CD4-positive, alpha-beta T cell treated with Interleukin-21 for 1 hour (primary cell): Measurements from ENCODE around the gene FXYD6.

Experiments used
- DNase-seq: peaks from one replicate; pipeline ENCODE4 v3.0.0-alpha.2; 2020

Gene FXYD6

DNA sequence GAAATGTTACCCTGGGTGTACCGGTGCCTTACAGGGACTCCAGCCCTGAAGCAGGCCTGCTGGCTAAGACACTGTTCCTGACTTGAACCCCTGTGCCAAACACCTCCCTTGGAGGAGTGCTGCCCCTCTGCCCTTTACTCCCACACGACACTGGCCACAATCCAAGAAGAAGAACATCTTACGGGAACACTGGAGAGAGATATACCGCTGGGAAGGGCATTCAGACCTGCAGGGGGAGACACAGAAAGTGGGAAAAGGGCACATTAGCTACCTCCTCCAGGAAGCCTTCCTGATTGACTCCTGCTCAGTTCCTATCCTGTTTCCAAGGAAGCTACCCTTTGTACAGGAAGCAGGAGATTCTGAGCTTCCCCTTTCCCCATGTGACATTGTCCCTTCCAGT, 34.1 kb upstream of the FXYD6 start:
- DNase-seq: no peak

DNA sequence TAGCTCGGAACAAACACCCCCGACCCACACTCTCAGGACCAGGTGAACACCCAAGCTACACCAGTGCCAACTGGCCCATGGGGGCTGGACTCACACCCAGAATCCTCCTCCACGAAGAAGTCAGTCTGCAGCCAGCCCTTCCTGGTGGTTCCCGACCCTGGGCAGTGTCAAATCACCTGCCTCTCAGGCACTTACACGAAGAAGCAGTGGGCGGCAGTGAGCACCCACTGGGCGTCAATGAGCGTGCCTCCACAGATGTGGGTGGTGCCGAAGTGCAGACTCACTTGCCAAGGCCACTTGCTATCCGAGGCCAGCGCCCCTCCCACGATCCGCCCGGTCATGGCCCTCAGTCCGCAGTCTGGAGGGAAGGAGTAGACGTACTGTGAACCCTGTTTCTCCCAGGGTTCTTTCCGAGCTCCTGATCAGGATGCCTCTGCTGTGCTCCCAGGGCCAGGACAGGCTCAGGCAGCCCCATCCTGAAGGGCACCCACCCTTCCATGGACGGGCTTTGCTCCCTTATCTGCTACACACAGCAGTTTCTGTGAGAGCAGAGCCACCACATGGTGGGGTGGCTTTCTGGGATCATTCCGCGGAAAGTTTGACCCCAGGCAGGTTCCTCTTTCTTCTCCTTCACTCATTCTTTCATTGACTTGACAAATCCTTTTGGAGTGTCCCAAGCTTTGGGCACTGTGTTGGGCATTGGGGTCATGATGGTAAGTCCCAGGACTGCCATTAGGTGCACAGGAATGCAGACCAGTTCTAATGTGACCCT, 33.3 kb upstream of the FXYD6 start:
- DNase-seq: no peak

- no peak for DNase-seq
These were observed 32.6 kb upstream of the FXYD6 start for GRCh38 chr11:117908959-117909610.

GRCh38 chr11:117908109-117908895, 31.8 kb upstream of the FXYD6 start:
- DNase-seq: no peak

DNA sequence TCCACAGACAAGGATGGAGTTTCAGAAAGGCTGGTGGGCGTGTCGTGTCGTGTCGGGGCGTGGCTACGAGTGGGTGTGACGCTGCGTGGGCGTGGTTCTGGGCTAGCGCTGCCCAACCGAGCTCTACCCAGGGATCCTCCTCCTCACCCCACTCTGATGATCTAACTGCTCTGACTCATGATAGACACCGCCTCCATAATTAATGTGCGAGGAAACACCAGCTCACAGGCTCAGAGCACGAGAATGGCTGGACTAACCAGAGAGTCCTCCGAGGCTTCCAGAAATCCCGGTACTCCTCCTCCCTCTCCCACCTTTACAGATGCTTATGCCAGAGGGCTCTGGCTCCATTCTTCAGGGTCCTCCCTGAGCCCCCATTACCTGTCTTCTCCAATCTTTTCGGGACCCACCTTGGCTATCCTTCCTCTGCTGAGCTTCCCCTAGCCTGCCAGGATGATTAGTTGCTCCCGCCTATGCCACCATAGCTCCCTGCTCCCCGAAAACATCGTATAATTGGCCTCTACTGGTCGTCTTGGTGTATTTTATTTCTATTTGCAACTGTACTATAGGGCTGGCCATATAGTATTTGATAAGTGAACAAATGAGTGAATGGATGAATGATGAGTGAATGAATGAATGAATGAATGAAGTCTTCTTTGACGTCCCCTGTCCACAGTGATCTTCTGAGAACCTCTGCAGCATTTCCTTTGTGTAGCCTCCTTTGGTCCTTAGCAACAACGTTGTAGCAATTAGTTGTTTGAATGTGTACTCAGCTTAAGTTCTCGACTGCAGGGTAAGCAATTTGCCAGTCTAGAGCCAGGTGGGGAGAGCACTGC, 31.0 kb upstream of the FXYD6 start:
- DNase-seq: peak; percentile 71

DNA sequence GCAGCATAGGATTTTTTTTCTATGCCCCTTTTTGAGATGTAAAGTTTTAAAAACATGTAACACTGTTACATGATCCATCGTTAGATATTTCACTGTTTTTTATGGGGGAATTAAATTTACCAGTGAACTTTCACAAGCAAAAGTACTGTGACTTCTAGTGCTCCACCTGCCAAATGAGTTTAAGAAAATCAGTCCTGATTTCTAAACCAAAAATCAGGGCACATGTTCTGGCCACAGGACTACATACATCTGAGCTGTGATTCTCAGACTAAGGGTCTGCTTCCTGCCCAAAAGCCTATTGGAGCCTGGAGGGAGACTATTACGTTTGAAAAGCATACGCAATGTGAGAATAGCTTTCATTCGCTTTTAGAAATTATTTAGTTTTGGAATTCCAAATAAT, 30.3 kb upstream of the FXYD6 start:
- no peak for DNase-seq

GRCh38 chr11:117906126-117906525, 29.7 kb upstream of the FXYD6 start:
- no peak for DNase-seq

- DNase-seq: no peak
These were observed 29.1 kb upstream of the FXYD6 start for GRCh38 chr11:117905524-117905923.

- DNase-seq: no peak
These were observed 27.3 kb upstream of the FXYD6 start for GRCh38 chr11:117903505-117904382.

DNA sequence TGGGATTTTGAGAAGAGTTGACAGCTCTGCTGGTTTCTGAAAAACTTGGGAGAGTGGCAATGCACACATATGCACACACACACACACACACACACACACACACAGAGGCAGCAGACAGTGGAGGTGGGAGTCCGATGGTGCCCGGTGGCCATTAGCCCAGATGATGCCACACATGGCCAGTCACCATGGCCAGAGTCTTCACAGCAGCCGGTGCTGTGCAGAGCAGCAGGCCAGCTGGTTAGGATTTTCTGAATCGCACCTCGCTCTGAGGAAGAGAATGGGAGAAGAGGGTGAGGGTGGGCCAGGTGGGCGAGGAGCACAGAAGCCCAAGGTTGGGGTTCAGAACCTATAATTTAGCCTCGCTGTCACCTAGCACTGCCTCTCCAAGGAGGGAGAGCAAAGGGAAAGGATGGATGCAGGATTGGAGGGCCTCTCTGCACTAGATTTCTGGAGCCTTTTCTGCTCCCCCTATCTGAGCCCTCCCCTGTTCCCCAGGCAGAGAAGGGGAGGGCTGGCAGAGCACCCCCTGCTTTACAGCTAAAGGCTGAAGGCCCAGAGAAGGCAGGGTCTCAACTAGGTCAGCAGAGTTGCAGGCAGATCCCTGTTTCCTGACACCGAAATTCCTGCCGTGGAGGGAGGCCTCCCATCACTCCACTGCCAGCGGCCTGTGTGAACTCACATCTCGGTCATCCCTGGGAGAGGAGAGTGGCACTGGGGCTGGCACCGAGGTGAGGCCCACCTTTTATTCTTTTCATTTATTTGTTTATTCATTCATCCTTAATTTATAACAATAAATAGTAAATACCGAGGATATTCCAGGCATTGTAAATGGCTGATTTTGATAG, 25.8 kb upstream of the FXYD6 start:
- DNase-seq: no peak

GRCh38 chr11:117901601-117902000, 25.1 kb upstream of the FXYD6 start:
- no peak for DNase-seq

GRCh38 chr11:117900720-117901440, 24.4 kb upstream of the FXYD6 start:
- DNase-seq: no peak

DNA sequence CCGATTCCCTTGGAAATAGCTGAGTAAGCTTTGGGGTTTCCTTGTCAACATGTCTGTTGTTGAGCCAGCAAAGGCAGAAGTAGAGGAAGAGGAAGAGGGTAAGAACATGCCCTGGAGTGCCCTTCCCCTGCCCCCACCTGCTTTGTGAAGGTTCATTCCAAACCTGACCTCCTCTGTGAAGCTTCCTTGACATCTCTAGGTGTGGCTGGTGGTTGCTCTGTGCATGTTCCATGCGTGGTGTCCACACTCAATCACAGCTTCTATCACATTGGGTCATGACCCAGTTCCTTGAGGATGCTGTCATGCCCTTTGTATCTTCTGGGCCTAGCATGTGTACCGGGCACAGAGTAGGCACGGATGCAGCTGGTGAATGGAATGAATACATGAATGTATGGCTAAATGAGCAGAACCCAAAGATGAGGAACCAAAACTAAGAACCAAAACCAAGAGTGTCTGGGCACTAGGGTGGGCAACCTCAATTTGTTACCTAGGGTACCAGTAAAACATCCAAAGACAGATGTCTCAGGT, 23.7 kb upstream of the FXYD6 start:
- DNase-seq: no peak

DNA sequence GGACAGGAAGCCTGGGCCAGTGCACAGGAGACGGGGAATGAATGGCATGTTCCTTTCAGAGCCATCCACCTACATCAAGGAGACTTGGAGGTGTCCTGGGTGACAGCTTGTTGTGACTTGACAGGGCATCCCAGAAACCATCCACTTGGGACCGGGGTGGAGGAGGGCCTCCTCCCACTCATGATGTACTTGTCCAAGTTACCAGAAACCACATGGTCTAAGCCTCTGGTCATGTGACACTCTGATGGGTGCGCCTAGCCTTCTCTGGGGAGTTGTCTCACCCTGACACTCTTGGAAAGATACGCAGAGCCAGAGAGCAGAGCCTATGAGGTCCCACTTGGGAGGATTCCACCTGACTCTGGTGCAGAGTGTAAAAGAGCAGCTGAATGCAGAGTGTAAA, 21.6 kb upstream of the FXYD6 start:
- no peak for DNase-seq

DNA sequence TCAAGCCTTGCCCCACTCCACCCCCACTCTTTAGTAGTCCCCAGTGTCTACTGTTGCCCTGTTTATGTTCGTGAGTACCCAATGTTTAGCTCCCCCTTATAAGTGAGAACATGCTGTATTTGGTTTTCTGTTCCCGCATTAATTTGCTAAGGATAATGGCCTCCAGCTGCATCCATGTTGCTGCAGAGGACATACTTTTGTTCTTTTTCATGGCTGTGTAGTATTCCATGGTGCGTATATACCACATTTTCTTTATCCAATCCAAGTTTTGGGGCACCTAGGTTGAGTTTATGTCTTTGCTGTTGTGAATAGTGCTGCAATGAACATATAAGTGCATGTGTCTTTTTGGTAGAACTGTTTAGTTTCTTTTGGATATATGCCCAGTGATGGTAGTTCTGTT, 16.2 kb upstream of the FXYD6 start:
- DNase-seq: no peak

- DNase-seq: no peak
These were observed 14.9 kb upstream of the FXYD6 start for GRCh38 chr11:117891362-117891761.

- DNase-seq: no peak
These were observed 11.7 kb upstream of the FXYD6 start for GRCh38 chr11:117888139-117888566.

DNA sequence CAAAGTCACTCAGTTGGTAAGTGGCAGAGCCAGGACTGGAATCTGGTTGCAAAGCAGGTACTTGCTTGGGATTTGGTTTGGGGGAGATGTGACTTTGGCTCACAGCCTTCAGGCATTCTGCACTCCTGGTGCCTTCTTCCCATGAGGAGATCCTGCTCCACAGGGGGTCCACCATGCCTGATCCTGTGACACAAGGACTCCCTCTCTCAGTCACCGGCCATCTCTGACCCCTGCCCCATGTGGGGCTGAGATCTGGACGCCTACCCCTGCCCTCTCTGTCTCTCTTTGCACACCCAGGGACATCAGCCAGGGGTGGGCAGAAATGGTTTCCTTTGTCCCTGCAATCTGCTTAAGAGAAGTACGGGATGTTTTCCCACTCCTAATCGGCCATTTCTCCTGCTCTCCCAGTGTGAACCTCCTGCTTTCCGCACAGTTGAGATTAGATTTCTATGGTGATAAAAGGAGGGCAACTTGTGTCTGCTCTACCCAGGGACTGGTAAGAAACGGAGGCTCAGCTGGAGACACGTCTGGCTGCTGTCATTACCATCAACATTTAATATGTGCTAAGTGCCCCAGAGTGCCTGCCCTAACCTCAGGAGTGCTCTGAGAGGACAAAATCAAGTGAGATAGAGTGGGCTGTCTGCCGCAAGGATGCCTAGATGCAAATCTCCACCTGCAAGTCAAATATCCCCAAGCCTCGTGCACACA, 11.1 kb upstream of the FXYD6 start:
- no peak for DNase-seq

- DNase-seq: no peak
These were observed 9.3 kb upstream of the FXYD6 start for GRCh38 chr11:117885777-117886176.
